Mucosa of descending colon (tissue), 3 donors: ENCODE measurements around the gene PRELID1. TPM values are rescaled to one million over a fixed set of nuclear protein-coding genes. Genes with fewer than 3 reads are reported as not detected.

ENCODE experiments used
- ATAC-seq: fragments of 200-7000 bp; cut with Tn5 transposase; one replicate; pipeline ENCODE4 v1.9.1; 2020; ENCODE audit warnings: mild to moderate bottlenecking, moderate library complexity
- DNase-seq, 3 donors: peaks; one replicate each; pipeline ENCODE4 v3.0.0-alpha.2; 2020
- H3K36me3 ChIP-seq: fragments of 200-600 bp; one replicate; pipeline ENCODE4 v1.8.0; 2021; ENCODE audit warnings: low read depth, mild to moderate bottlenecking
- H3K4me1 ChIP-seq: fragments of 200-600 bp; one replicate; pipeline ENCODE4 v1.8.0; 2021; ENCODE audit warnings: low read depth, mild to moderate bottlenecking
- H3K4me3 ChIP-seq: fragments of 200-600 bp; one replicate; pipeline ENCODE4 v1.8.0; 2021; ENCODE audit warnings: mild to moderate bottlenecking
- H3K9me3 ChIP-seq: fragments of 200-600 bp; one replicate; pipeline ENCODE4 v1.8.0; 2021; ENCODE audit warnings: mild to moderate bottlenecking
- intact Hi-C, 2 donors: fragments of 100-400 bp; cut with DNase I in 1 of 2; cut with micrococcal nuclease in 1 of 2; formaldehyde crosslinking; loops; one replicate each; pipeline versions ENCODE4 v1.11.0 to v1.11.1; 2022; cut with DNase I, micrococcal nuclease
- total RNA-seq, 3 donors: library from RNA; stranded (reverse); fragmentation: NEBNext Ultra II Directional in 2 of 3; extraction: Animal tissue kit (Norgen Biotek cat#: 25700) in 2 of 3; gene quantifications; one replicate each; pipeline versions ENCODE4 v1.2.1 to v1.2.4, GENCODE V29; 2021 to 2023
- TF ChIP-seq, protein P1 (sequence below): fragments of 200-600 bp; IDR thresholded peaks from one replicate; pipeline ENCODE4 v1.8.0; 2022; ENCODE audit warnings: antibody characterized with exemption, mild to moderate bottlenecking
- donor health status: DM: no; HTN: no; CAD: no; lungs with moderate emphysema.
- donor health status: DM: no; HTN: no; CAD: no.
- donor health status: DM: no; HTN: yes; CAD: no.

Gene PRELID1
- total RNA-seq, 3 donors from 2014 or later = 149 to 277 (median 171) TPM

DNA sequence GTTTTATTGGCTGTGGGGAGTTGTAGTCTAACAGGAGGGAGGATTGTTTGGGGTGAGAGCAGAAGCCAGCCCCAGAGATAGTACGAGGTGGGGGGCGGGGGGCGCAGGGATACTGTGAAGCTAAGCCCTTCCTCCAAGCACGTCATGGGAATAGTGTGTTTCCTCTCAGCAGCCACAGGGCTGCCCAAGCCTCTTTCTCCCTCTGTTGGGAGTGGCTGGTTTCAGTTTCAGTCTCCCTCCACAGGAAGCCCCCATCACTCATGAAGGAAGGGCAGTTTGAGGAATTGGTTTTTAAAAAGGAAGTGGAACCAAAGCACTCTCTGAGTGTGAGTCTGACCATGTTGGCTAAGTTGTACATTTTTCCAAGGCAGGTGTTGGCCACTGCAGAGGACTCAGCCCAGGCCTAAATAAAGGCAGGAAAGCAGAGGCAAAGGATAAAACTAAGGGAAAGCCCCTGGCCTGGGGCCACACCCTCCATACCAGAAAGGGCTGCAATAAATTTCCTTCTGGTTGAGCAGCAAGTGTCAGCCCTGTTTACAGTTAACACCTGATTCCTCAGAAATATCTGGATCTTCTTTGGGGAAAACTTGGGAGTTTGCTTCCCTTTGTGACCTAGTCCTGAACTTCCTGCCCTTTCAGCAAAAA, 3.2 kb upstream of the PRELID1 start:
- intact Hi-C loops = no loop called here
- DNase-seq (peak; percentile 74 to 80 (median 79)), ATAC-seq (peak; percentile 52)
- TF ChIP-seq, protein P1, sequence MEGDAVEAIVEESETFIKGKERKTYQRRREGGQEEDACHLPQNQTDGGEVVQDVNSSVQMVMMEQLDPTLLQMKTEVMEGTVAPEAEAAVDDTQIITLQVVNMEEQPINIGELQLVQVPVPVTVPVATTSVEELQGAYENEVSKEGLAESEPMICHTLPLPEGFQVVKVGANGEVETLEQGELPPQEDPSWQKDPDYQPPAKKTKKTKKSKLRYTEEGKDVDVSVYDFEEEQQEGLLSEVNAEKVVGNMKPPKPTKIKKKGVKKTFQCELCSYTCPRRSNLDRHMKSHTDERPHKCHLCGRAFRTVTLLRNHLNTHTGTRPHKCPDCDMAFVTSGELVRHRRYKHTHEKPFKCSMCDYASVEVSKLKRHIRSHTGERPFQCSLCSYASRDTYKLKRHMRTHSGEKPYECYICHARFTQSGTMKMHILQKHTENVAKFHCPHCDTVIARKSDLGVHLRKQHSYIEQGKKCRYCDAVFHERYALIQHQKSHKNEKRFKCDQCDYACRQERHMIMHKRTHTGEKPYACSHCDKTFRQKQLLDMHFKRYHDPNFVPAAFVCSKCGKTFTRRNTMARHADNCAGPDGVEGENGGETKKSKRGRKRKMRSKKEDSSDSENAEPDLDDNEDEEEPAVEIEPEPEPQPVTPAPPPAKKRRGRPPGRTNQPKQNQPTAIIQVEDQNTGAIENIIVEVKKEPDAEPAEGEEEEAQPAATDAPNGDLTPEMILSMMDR = no peak
- H3K36me3 ChIP-seq = no peaks in the 10 kb centered on the region
- peaks cover 51% of the 10 kb centered on the region for H3K4me1 ChIP-seq
- no peaks in the 10 kb centered on the region for H3K9me3 ChIP-seq
- H3K4me3 ChIP-seq = no peak overlapping the region

DNA sequence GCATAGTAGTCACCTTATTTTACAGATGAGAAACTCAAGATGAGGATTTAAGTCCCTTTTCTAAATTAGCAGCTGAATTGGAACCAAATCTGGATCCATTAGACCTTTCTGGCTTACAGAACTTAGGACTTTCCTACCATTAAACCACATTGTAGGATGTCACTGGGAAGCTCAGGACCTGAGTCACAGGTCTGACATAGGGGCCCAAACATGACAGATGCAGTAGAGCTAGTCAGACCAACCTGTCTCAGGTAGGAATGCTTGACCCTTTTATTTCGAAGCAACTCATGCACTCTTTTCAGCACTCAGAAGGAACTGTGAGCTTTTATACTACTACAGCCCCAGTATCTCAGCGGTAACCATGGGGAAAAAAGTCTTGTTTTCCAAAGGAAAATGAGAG, 2.6 kb upstream of the PRELID1 start:
- H3K36me3 ChIP-seq = no peaks in the 10 kb centered on the region
- intact Hi-C loops = no loop called here
- ATAC-seq (no peak), DNase-seq (no peak)
- H3K4me3 ChIP-seq = no peak overlapping the region
- TF ChIP-seq, protein P1 = no peak
- peaks cover 55% of the 10 kb centered on the region for H3K4me1 ChIP-seq
- H3K9me3 ChIP-seq = no peaks in the 10 kb centered on the region

DNA sequence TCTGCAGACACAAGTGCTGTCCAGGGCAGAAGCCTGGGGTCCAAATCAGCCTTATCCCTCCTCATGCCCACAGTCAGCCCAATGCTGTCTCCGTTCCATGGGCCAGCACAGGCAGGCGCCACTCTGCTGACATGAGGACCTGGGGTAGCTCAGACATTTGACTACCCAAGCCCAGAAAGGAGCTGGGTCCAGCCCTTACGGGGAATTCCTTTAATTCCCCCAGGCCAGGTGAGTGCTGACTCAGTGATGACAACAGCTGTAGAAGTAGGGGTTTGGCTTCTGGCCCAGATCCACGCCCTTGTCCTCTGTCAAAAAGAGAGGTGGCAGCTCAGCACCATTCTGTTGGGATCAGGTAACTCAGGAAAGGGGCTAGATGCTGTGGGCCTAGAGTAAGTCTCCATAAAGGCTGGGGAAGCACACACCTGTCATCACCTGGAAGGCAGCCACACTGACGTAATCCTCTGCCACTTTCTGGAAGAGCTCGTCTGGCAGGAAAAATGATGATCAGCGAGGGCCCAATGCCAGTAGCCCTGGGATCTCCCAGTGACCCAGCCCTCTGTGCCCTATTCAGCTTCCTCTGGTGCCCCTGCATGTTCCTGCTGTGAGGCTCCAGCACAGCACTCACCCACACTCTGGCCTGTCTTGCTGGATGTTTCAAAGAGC, 2.0 kb upstream of the PRELID1 start:
- TF ChIP-seq, protein P1 = no peak
- H3K36me3 ChIP-seq = no peaks in the 10 kb centered on the region
- H3K9me3 ChIP-seq = no peaks in the 10 kb centered on the region
- no peak overlapping the region for H3K4me3 ChIP-seq
- intact Hi-C loops = no loop called here
- ATAC-seq (peak; percentile 44), DNase-seq (peak; percentile 75 to 95 (median 84))
- peaks cover 55% of the 10 kb centered on the region for H3K4me1 ChIP-seq

DNA sequence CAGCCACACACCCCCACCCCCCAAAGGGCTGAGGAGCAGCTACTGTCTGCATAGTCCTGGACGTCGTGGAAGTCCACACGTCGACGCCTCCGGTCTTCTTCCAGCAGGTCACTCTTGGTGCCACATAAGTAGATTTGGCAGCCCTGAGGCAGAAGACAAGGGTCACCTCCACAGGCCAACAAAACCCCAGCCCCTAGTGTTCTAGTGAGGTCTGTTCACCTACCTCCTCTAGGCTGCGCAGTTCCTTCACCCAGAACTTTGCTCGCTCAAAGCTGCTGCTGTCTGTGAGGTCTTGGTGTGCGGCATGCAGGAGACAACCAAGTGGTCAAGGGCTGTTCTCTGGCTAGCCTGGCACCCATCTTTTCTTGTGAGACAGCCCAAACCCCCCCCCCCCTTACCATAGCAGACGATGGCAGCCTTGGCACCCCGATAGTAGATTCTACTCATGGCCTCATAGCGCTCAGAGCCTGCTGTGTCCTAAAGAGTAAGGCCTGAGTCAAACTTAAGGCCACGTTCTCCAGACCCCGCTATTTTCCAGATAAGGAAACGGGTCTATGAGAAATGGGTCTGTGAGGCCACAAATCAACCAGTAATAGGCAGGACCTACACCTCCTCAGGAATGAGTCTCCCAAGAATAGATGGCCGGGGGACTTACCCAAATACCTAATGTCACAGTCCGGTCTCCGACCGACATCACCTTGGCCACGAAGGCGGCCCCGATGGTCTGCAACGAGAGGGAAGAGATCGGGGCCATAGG, 1.1 kb upstream of the PRELID1 start:
- TF ChIP-seq, protein P1 = no peak
- Histone ChIP-seq H3K4me3 (peak overlapping the region; percentile 92), H3K4me1 (peaks cover 55% of the 10 kb centered on the region), H3K9me3 (no peaks in the 10 kb centered on the region), H3K36me3 (no peaks in the 10 kb centered on the region)
- ATAC-seq (no peak), DNase-seq (peak in 1 of 3 donors; percentile 61)
- intact Hi-C loops = no loop called here

DNA sequence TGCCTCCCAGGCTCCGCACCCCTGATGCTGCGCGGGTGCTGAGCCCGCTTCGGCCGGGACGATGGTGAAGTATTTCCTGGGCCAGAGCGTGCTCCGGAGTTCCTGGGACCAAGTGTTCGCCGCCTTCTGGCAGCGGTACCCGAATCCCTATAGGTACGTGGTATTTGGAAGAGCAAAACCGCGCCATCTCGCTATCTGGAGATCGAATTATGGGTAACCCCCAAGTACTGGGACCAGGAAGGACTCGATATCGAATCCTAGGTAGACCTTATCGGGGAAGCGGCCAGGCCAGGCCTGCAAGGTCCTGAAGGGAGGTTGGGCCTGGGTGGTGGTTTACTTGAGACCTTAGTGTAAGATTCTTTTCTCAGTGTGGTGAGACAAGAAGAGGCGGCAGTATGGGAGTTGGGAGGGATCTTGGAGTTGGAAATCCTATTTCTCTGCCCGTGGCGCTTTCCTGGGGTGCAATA, 359 bp downstream of the PRELID1 start:
- DNase-seq = peak in 1 of 3 donors; percentile 65
- Histone ChIP-seq H3K36me3 (no peaks in the 10 kb centered on the region), H3K9me3 (no peaks in the 10 kb centered on the region), H3K4me3 (peak overlapping the region; percentile 92), H3K4me1 (peaks cover 51% of the 10 kb centered on the region)
- TF ChIP-seq, protein P1 = no peak
- intact Hi-C loops = no loop called here
- ATAC-seq = peak; percentile 7
